HepG2 (cell line): Measurements from ENCODE around the gene IRGQ. TPM values are rescaled to one million over a fixed set of nuclear protein-coding genes. Genes with fewer than 3 reads are reported as not detected.

Source experiments
- ATAC-seq: fragments of 200-7000 bp; cut with Tn5 transposase; 3 replicates; pipeline ENCODE4 v1.9.1; 2020; ENCODE audit warnings: mild to moderate bottlenecking, moderate library complexity
- BruUV-seq: library from RNA; stranded (reverse); fragments of 400-500 nt; replicated peaks from 2 replicates; lab custom pipeline; 2021; lab: Mats Ljungman, UMichigan
- CTCF ChIA-PET: fragments of 300-600 bp; formaldehyde crosslinking; extraction: SDS; loops from one replicate; lab custom pipeline; 2021; ENCODE audit warnings: low total read pairs, inconsistent platforms, low intra/inter-chr PET ratio; lab: Yijun Ruan, JAX
- POLR2A ChIA-PET: fragments of 350-600 bp; sonication (Branson Sonifier 250); formaldehyde crosslinking; loops from one replicate; lab custom pipeline; 2020; ENCODE audit warnings: antibody characterized with exemption, inconsistent platforms; lab: Yijun Ruan, JAX
- DNase-seq: peaks from one replicate; pipeline ENCODE4 v3.0.0-alpha.2; 2015; ENCODE audit warnings: low spot score
- FAIRE-seq: peaks from 3 replicates; lab custom pipeline; 2011; peaks lifted over from hg19 to GRCh38; lab: Jason Lieb, UNC
- H2AFZ ChIP-seq: one replicate; pipeline ENCODE4 v1.6.1; 2011; ENCODE audit warnings: low read length, inconsistent platforms
- H3K27ac ChIP-seq: fragments of 300-600 bp; 3 replicates; pipeline ENCODE4 v1.8.0; 2011; ENCODE audit warnings: mixed run types, mild to moderate bottlenecking, mixed read lengths, low read length, inconsistent platforms; ENCODE audit not compliant: insufficient read depth; ENCODE audit errors: extremely low read length
- H3K27me3 ChIP-seq, 2 experiments: fragments of 200-600 bp in 1 of 2; 2 replicates in 1 of 2; 3 replicates in 1 of 2; pipeline versions ENCODE4 v1.6.0 to v1.8.0; 2011; ENCODE audit warnings: low read length in 2 of 2, mild to moderate bottlenecking in 2 of 2, moderate library complexity in 2 of 2, inconsistent platforms in 1 of 2; ENCODE audit not compliant: insufficient read depth in 2 of 2, control insufficient read depth in 1 of 2
- H3K36me3 ChIP-seq, 2 experiments: fragments of 200-600 bp in 1 of 2; replicated peaks in 1 of 2; 2 replicates in 1 of 2; 3 replicates in 1 of 2; pipeline versions ENCODE4 v1.5.1 to v1.8.0; 2011; ENCODE audit warnings: low read length in 2 of 2, inconsistent platforms in 1 of 2; ENCODE audit not compliant: insufficient read depth in 2 of 2, control insufficient read depth in 1 of 2
- H3K4me1 ChIP-seq: 2 replicates; pipeline ENCODE4 v1.5.1; 2012; ENCODE audit warnings: low read length, inconsistent platforms; ENCODE audit not compliant: insufficient read depth
- H3K4me2 ChIP-seq: 2 replicates; pipeline ENCODE4 v1.6.0; 2011; ENCODE audit warnings: low read depth, low read length, inconsistent platforms
- H3K4me3 ChIP-seq, 3 experiments: fragments of 200-600 bp in 1 of 3; sonication (generic), shearing (Covaris generic) in 1 of 3; replicated peaks in 1 of 3; 2 replicates each; pipeline ENCODE4 v1.5.1; 2011 to 2016; ENCODE audit warnings: low read length in 3 of 3, inconsistent platforms in 2 of 3, low read depth in 2 of 3, mild to moderate bottlenecking in 2 of 3, control low read depth in 1 of 3, mixed read lengths in 1 of 3; ENCODE audit not compliant: insufficient read depth in 1 of 3
- H3K79me2 ChIP-seq: one replicate; pipeline ENCODE4 v1.6.1; 2011; ENCODE audit warnings: low read length, inconsistent platforms; ENCODE audit not compliant: insufficient read depth
- H3K9ac ChIP-seq: 2 replicates; pipeline ENCODE4 v1.6.0; 2011; ENCODE audit warnings: mild to moderate bottlenecking, low read depth, low read length, inconsistent platforms; ENCODE audit not compliant: insufficient read depth
- H3K9me3 ChIP-seq: 2 replicates; pipeline ENCODE4 v1.5.1; 2012; ENCODE audit warnings: mild to moderate bottlenecking, low read length
- H4K20me1 ChIP-seq: 2 replicates; pipeline ENCODE4 v1.6.0; 2011; ENCODE audit warnings: inconsistent platforms, mild to moderate bottlenecking, low read length, moderate library complexity; ENCODE audit not compliant: insufficient read depth
- MAFF ChIP-seq: IDR thresholded peaks from 2 replicates; pipeline ENCODE4 v1.6.1; 2011; ENCODE audit warnings: low read depth, low read length, improper control_type of control experiment
- MAZ ChIP-seq, 2 experiments: sonication (generic) in 1 of 2; formaldehyde crosslinking in 1 of 2; IDR thresholded peaks; 2 replicates each; pipeline versions ENCODE4 v1.5.0 to v1.6.1; 2012 to 2020; ENCODE audit warnings: low read depth in 2 of 2, mild to moderate bottlenecking in 2 of 2, borderline replicate concordance in 1 of 2, improper control_type of control experiment in 1 of 2, low read length in 1 of 2, missing genetic modification reagents in 1 of 2, moderate library complexity in 1 of 2
- MYPOP ChIP-seq: sonication (generic); formaldehyde crosslinking; IDR thresholded peaks from 2 replicates; pipeline ENCODE4 v1.8.1; 2023; ENCODE audit warnings: mild to moderate bottlenecking, moderate library complexity, missing genetic modification reagents
- NCOA1 ChIP-seq: sonication (generic); formaldehyde crosslinking; IDR thresholded peaks from 2 replicates; pipeline ENCODE4 v1.9.0; 2021; ENCODE audit warnings: missing genetic modification reagents
- SIX1 ChIP-seq: sonication (generic); formaldehyde crosslinking; IDR thresholded peaks from 2 replicates; pipeline ENCODE4 v1.4.0; 2020; ENCODE audit warnings: missing genetic modification reagents, borderline replicate concordance
- SKIL ChIP-seq: sonication (generic); formaldehyde crosslinking; IDR thresholded peaks from 2 replicates; pipeline ENCODE4 v1.8.0; 2022; ENCODE audit warnings: missing genetic modification reagents, mild to moderate bottlenecking, moderate library complexity, borderline replicate concordance
- TBX2 ChIP-seq: sonication (generic); formaldehyde crosslinking; IDR thresholded peaks from 2 replicates; pipeline ENCODE4 v1.5.0; 2020; ENCODE audit warnings: missing genetic modification reagents, mild to moderate bottlenecking, borderline replicate concordance
- ZFP41 ChIP-seq: sonication (generic); formaldehyde crosslinking; IDR thresholded peaks from 2 replicates; pipeline ENCODE4 v1.4.0; 2020; ENCODE audit warnings: mild to moderate bottlenecking, missing genetic modification reagents, borderline replicate concordance
- ZNF160 ChIP-seq: sonication (generic); formaldehyde crosslinking; IDR thresholded peaks from 2 replicates; pipeline ENCODE4 v1.8.0; 2022; ENCODE audit warnings: mild to moderate bottlenecking, inconsistent platforms, missing genetic modification reagents
- ZNF382 ChIP-seq: sonication (generic); formaldehyde crosslinking; IDR thresholded peaks from 2 replicates; pipeline ENCODE4 v1.5.0; 2020; ENCODE audit warnings: missing genetic modification reagents, mild to moderate bottlenecking, borderline replicate concordance
- ZNF407 ChIP-seq: sonication (generic); formaldehyde crosslinking; IDR thresholded peaks from one replicate; pipeline ENCODE4 v1.5.1; 2020; ENCODE audit warnings: mild to moderate bottlenecking, missing genetic modification reagents; ENCODE audit errors: not compliant biosample characterization
- ZNF468 ChIP-seq: sonication (generic); formaldehyde crosslinking; IDR thresholded peaks from 2 replicates; pipeline ENCODE4 v1.8.0; 2022; ENCODE audit warnings: mild to moderate bottlenecking, moderate library complexity, missing genetic modification reagents
- ZNF737 ChIP-seq: sonication (generic); formaldehyde crosslinking; IDR thresholded peaks from 2 replicates; pipeline ENCODE4 v1.5.0; 2020; ENCODE audit warnings: missing genetic modification reagents, mild to moderate bottlenecking, borderline replicate concordance
- WGBS: methylation state at CpG from one replicate; pipeline ENCODE4 v1.1.6; 2017; ENCODE audit warnings: low lambda C conversion rate; 5-methylcytosine and 5-hydroxymethylcytosine counted together
- in situ Hi-C: cut with HindIII; loops from 2 replicates; pipeline ENCODE4 v1.10.0; 2017; ENCODE audit warnings: low pct_unique_long_range_greater_than_20kb; ENCODE audit not compliant: extremely low pct_ligation_motif_present
- intact Hi-C: fragments of 100-400 bp; cut with micrococcal nuclease; formaldehyde crosslinking; loops from one replicate; pipeline ENCODE4 v1.10.0; 2022; ENCODE audit not compliant: unreplicated experiment
- polyA plus RNA-seq, 8 experiments: library from polyadenylated mRNA; depleted of rRNA in 3 of 8; stranded (reverse) in 7 of 8; unstranded in 1 of 8; fragments of >200 nt; fragmentation: Illumina TruSeq in 4 of 8; extraction: Trizol in 4 of 8; gene quantifications; 2 replicates each; pipeline versions ENCODE4 v1.2.1 to v1.2.3, GENCODE V29; 2011 to 2016; ENCODE audit warnings: low read depth in 4 of 8, missing spikeins in 1 of 8, mixed read lengths in 1 of 8; ENCODE audit not compliant: insufficient read depth in 1 of 8
- total RNA-seq, 5 experiments: library from RNA; depleted of rRNA; stranded (reverse); fragments of >200 nt; fragmentation: Illumina TruSeq; extraction: Trizol; gene quantifications; 2 replicates each; pipeline ENCODE4 v1.2.3, GENCODE V29; 2016; ENCODE audit warnings: low read depth in 1 of 5

Gene IRGQ
- total and polyA plus RNA-seq, 2 of the 13 experiments (the other 11 are each of a cell fraction or from before 2014, with no cell fraction given): 11.6 to 12.4 TPM

GRCh38 chr19:43562226-43562697 lies 33.7 kb downstream of the IRGQ start:
- ATAC-seq: no peak
- BruUV-seq: no TSS peak
- H3K9me3 ChIP-seq: no peaks in the 10 kb centered on the region
- peaks cover 1 to 24% of the 10 kb centered on the region in 2 experiments; a peak in 4 of 5 replicates for H3K36me3 ChIP-seq
- FAIRE-seq: no peak
- no peak overlapping the region for H3K4me3 ChIP-seq
- 93% methylated on average over 6 of the region's 6 CpGs for WGBS
- H2AFZ ChIP-seq: no peak overlapping the region
- ChIA-PET CTCF (no interaction called here), POLR2A (no interaction called here)
- no peak for DNase-seq
- no peaks in the 10 kb centered on the region for H3K27me3 ChIP-seq
- no peaks in the 10 kb centered on the region for H4K20me1 ChIP-seq
- H3K27ac ChIP-seq: no peak overlapping the region
- H3K79me2 ChIP-seq: no peaks in the 10 kb centered on the region
- no peaks in the 10 kb centered on the region for H3K4me1 ChIP-seq
- in situ Hi-C loops: no loop called here
- intact Hi-C loops: no loop called here
- H3K4me2 ChIP-seq: no peak overlapping the region
- no peak overlapping the region for H3K9ac ChIP-seq
- no peak for TF ChIP-seq ZFP41
- no peak for TF ChIP-seq SKIL (CRISPR knock-in tag)
- no peak for TF ChIP-seq ZNF468
- TF ChIP-seq NCOA1 (CRISPR knock-in tag): no peak
- no peak for TF ChIP-seq SIX1 (CRISPR knock-in tag)
- TF ChIP-seq ZNF160: no peak
- TF ChIP-seq MAFF: no peak
- TF ChIP-seq MYPOP (CRISPR knock-in tag): no peak
- TF ChIP-seq MAZ (IDR thresholded peaks at IDR 0.05; ENCODE audit: borderline replicate concordance, low read depth, low read length): no peak
- TF ChIP-seq MAZ (CRISPR knock-in tag; IDR thresholded peaks at IDR 0.05; ENCODE audit: low read depth): no peak
- no peak for TF ChIP-seq ZNF382 (CRISPR knock-in tag)
- no peak for TF ChIP-seq ZNF737 (CRISPR knock-in tag)
- TF ChIP-seq ZNF407: no peak
- TF ChIP-seq TBX2 (CRISPR knock-in tag): no peak
